Endodermal cell (in vitro differentiated cells): ENCODE measurements around the gene LCN15. TPM values are rescaled to one million over a fixed set of nuclear protein-coding genes. Genes with fewer than 3 reads are reported as not detected.

Source experiments
- DNase-seq: peaks from one replicate; pipeline ENCODE4 v3.0.0-alpha.2; 2017
- H3K27ac ChIP-seq: 2 replicates; pipeline ENCODE4 v1.5.1; 2013; ENCODE audit warnings: mild to moderate bottlenecking, low read depth, low read length, moderate library complexity
- H3K27me3 ChIP-seq: 2 replicates; pipeline ENCODE4 v1.6.1; 2013; ENCODE audit warnings: mild to moderate bottlenecking, low read length, moderate library complexity; ENCODE audit not compliant: insufficient read depth, control insufficient read depth, poor library complexity, severe bottlenecking
- H3K36me3 ChIP-seq: 2 replicates; pipeline ENCODE4 v1.7.0; 2013; ENCODE audit warnings: mild to moderate bottlenecking, low read length, moderate library complexity; ENCODE audit not compliant: control insufficient read depth, insufficient read depth
- H3K4me1 ChIP-seq: one replicate; pipeline ENCODE4 v1.7.0; 2013; ENCODE audit warnings: low read length; ENCODE audit not compliant: control insufficient read depth, insufficient read depth
- H3K4me3 ChIP-seq: 2 replicates; pipeline ENCODE4 v1.5.1; 2013; ENCODE audit warnings: mild to moderate bottlenecking, low read length, moderate library complexity
- H3K9ac ChIP-seq: 2 replicates; pipeline ENCODE4 v1.6.1; 2013; ENCODE audit warnings: mild to moderate bottlenecking, low read length, moderate library complexity; ENCODE audit not compliant: poor library complexity, severe bottlenecking; ENCODE audit errors: extremely low read depth
- H3K9me3 ChIP-seq: 2 replicates; pipeline ENCODE4 v1.6.1; 2013; ENCODE audit warnings: mild to moderate bottlenecking, low read length, moderate library complexity; ENCODE audit not compliant: control insufficient read depth
- H3K27ac Mint-ChIP-seq: 2 replicates; pipeline ENCODE4 v1.8.0; 2020; ENCODE audit warnings: mixed read lengths
- H3K27me3 Mint-ChIP-seq: 2 replicates; pipeline ENCODE4 v1.8.0; 2021; ENCODE audit warnings: mild to moderate bottlenecking, mixed read lengths; ENCODE audit not compliant: insufficient read depth
- H3K36me3 Mint-ChIP-seq: 2 replicates; pipeline ENCODE4 v1.8.0; 2020; ENCODE audit warnings: low read depth, mixed read lengths
- H3K4me1 Mint-ChIP-seq: 2 replicates; pipeline ENCODE4 v1.8.0; 2020; ENCODE audit warnings: mixed read lengths
- H3K4me3 Mint-ChIP-seq: 2 replicates; pipeline ENCODE4 v1.8.0; 2020; ENCODE audit warnings: mild to moderate bottlenecking, moderate library complexity, mixed read lengths
- H3K9me3 Mint-ChIP-seq: 2 replicates; pipeline ENCODE4 v1.8.0; 2020; ENCODE audit warnings: mild to moderate bottlenecking, mixed read lengths
- WGBS, 2 experiments: methylation state at CpG; one replicate each; pipeline versions ENCODE4 v1.1.5 to v1.1.7; 2013; ENCODE audit warnings: missing lambda C conversion rate in 2 of 2, mixed read lengths in 1 of 2; ENCODE audit not compliant: insufficient coverage in 1 of 2, insufficient read length in 1 of 2; 5-methylcytosine and 5-hydroxymethylcytosine counted together
- total RNA-seq, 2 donors: library from RNA; stranded (reverse); fragmentation: NEBNext Ultra II Directional in 1 of 2; extraction: Animal tissue kit (Norgen Biotek cat#: 25700) in 1 of 2; gene quantifications; 2 replicates in 1 of 2; 3 replicates in 1 of 2; pipeline ENCODE4 v1.2.1, GENCODE V29; 2021
- TF ChIP-seq, protein P1 (sequence below): fragments of 200-600 bp; sonication (generic); conservative IDR thresholded peaks from 2 replicates; pipeline ENCODE4 v1.5.0; 2021; ENCODE audit warnings: antibody characterized with exemption, mild to moderate bottlenecking

Gene LCN15
- total RNA-seq, 2 donors from 2014 or later = 0.51 to 1.2 TPM

DNA sequence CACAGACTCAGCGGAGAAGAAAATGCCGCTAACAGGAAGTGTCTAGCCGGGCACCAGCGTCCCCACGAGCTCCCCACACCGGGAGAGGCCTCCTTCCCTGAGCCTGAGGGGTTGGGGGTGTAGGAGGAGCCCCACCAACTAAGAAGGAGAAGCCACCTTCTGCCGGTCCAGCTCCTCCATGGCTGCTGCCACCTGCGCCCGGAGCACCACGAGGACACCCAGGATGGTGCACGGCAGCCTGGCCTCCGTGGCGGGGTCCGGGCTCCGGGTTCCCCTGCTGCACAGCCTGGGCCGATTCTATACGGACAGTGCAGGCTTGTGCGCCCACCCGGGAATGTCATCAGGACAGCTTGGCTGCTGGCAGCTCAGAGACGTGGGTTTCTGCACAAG is 6.6 kb downstream of the LCN15 start:
- WGBS, 2 experiments = 91 to 92% methylated on average over 15 to 20 of the region's 20 CpGs
- no peaks in the 10 kb centered on the region for H3K4me1 Mint-ChIP-seq
- peaks cover 2% of the 10 kb centered on the region for H3K36me3 Mint-ChIP-seq
- Histone ChIP-seq H3K27ac (no peak overlapping the region), H3K9ac (no peak overlapping the region), H3K9me3 (no peaks in the 10 kb centered on the region), H3K4me3 (no peak overlapping the region), H3K27me3 (no peaks in the 10 kb centered on the region), H3K36me3 (no peaks in the 10 kb centered on the region), H3K4me1 (no peaks in the 10 kb centered on the region)
- TF ChIP-seq, protein P1, sequence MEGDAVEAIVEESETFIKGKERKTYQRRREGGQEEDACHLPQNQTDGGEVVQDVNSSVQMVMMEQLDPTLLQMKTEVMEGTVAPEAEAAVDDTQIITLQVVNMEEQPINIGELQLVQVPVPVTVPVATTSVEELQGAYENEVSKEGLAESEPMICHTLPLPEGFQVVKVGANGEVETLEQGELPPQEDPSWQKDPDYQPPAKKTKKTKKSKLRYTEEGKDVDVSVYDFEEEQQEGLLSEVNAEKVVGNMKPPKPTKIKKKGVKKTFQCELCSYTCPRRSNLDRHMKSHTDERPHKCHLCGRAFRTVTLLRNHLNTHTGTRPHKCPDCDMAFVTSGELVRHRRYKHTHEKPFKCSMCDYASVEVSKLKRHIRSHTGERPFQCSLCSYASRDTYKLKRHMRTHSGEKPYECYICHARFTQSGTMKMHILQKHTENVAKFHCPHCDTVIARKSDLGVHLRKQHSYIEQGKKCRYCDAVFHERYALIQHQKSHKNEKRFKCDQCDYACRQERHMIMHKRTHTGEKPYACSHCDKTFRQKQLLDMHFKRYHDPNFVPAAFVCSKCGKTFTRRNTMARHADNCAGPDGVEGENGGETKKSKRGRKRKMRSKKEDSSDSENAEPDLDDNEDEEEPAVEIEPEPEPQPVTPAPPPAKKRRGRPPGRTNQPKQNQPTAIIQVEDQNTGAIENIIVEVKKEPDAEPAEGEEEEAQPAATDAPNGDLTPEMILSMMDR = no peak
- peaks cover 13% of the 10 kb centered on the region for H3K9me3 Mint-ChIP-seq
- H3K27ac Mint-ChIP-seq = no peak overlapping the region
- H3K4me3 Mint-ChIP-seq = no peak overlapping the region
- DNase-seq = no peak
- no peaks in the 10 kb centered on the region for H3K27me3 Mint-ChIP-seq

DNA sequence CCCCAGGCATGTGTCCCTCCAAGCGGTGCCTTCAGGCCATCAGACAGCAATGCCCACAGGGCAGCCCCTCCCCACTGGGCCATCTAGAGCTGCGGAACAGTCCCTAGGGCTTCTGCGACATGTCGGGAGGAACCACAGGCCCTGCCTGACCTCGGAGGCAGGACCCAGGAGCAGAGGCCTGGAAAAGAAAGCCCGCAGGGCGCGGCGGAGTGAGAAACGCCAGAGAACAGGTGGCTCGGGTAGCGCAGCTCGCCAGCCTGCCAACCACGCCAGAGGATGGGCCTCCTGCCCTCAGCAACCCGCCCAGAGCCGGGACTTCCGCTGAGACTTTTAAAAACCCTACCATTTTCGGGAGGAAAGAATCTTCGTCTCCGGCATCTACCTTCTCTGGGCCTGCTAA is 7.0 kb downstream of the LCN15 start:
- Histone ChIP-seq H3K27me3 (no peaks in the 10 kb centered on the region), H3K27ac (no peak overlapping the region), H3K4me1 (no peaks in the 10 kb centered on the region), H3K9ac (no peak overlapping the region), H3K4me3 (no peak overlapping the region), H3K36me3 (no peaks in the 10 kb centered on the region), H3K9me3 (peaks cover 3% of the 10 kb centered on the region)
- TF ChIP-seq, protein P1 = no peak
- WGBS, 2 experiments = 90 to 98% methylated on average over 17 to 20 of the region's 20 CpGs
- peaks cover 2% of the 10 kb centered on the region for H3K36me3 Mint-ChIP-seq
- H3K27ac Mint-ChIP-seq = no peak overlapping the region
- no peaks in the 10 kb centered on the region for H3K4me1 Mint-ChIP-seq
- H3K27me3 Mint-ChIP-seq = peaks cover 2% of the 10 kb centered on the region
- DNase-seq = no peak
- peaks cover 17% of the 10 kb centered on the region for H3K9me3 Mint-ChIP-seq
- H3K4me3 Mint-ChIP-seq = no peak overlapping the region

DNA sequence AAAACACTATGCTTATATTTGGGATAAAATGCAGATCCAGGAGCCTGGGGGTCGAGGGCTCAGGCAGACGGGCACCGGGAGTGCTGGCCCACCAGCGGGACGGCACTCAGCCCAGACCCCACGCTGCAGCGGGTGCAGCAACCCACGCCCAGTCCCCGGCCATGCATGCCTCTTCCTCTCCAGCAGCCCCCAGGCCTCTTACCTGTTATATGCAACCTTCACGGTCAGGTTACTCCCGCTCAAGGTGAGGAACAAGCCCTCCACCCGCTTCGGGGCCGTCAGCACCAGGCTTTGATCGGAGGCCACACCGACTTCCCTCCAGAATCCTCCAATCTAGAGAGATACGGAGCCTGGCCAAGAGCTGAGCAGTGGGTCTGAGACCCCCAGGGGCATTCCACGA is 7.5 kb downstream of the LCN15 start:
- no peak overlapping the region for H3K27ac Mint-ChIP-seq
- Histone ChIP-seq H3K4me1 (no peaks in the 10 kb centered on the region), H3K27me3 (no peaks in the 10 kb centered on the region), H3K9me3 (peaks cover 8% of the 10 kb centered on the region), H3K36me3 (no peaks in the 10 kb centered on the region), H3K9ac (no peak overlapping the region), H3K4me3 (no peak overlapping the region), H3K27ac (no peak overlapping the region)
- H3K9me3 Mint-ChIP-seq = peaks cover 22% of the 10 kb centered on the region
- H3K36me3 Mint-ChIP-seq = peaks cover 2% of the 10 kb centered on the region
- WGBS, 2 experiments = 93 to 94% methylated on average over 16 to 18 of the region's 18 CpGs
- no peak overlapping the region for H3K4me3 Mint-ChIP-seq
- TF ChIP-seq, protein P1 = no peak
- DNase-seq = no peak
- H3K27me3 Mint-ChIP-seq = peaks cover 5% of the 10 kb centered on the region
- H3K4me1 Mint-ChIP-seq = no peaks in the 10 kb centered on the region
